A549 (cell line): Measurements from ENCODE around the gene PHF21B. TPM values are rescaled to one million over a fixed set of nuclear protein-coding genes. Genes with fewer than 3 reads are reported as not detected.

Experiments used
- ATAC-seq, 2 experiments: fragments of 200-7000 bp in 1 of 2; fragments of >200 bp in 1 of 2; cut with Nextera tagmentation in 1 of 2; cut with Tn5 transposase in 1 of 2; 3 replicates each; pipeline versions ENCODE4 v1.8.0 to v1.9.1; 2018 to 2020; ENCODE audit warnings: mild to moderate bottlenecking in 1 of 2, moderate library complexity in 1 of 2
- CTCF ChIA-PET: fragments of 300-600 bp; sonication (Branson Sonifier 250); formaldehyde crosslinking; extraction: SDS; loops from one replicate; lab custom pipeline; 2021; ENCODE audit warnings: antibody characterized with exemption, inconsistent platforms; lab: Yijun Ruan, JAX
- POLR2A ChIA-PET: fragments of 350-600 bp; formaldehyde crosslinking; extraction: SDS; loops from one replicate; lab custom pipeline; 2021; ENCODE audit warnings: antibody characterized with exemption, inconsistent platforms; lab: Yijun Ruan, JAX
- DNase-seq, 2 experiments: peaks; one replicate each; pipeline versions ENCODE4 v3.0.0 to v3.0.0-alpha.2; 2011 to 2016; ENCODE audit warnings: low read depth in 1 of 2, low spot score in 1 of 2
- FAIRE-seq: peaks from 2 replicates; lab custom pipeline; 2011; peaks lifted over from hg19 to GRCh38; lab: Jason Lieb, UNC
- H3K27ac ChIP-seq, 2 experiments: fragments of >200 bp; sonication (Bioruptor Twin); formaldehyde crosslinking; 3 replicates each; pipeline ENCODE4 v1.5.1; 2016 to 2017
- H3K4me1 ChIP-seq: fragments of >200 bp; sonication (Bioruptor Twin); formaldehyde crosslinking; 3 replicates; pipeline ENCODE4 v1.6.1; 2016
- H3K4me2 ChIP-seq: fragments of >200 bp; sonication (Bioruptor Twin); formaldehyde crosslinking; 3 replicates; pipeline ENCODE4 v1.6.1; 2016
- H3K4me3 ChIP-seq: fragments of >200 bp; sonication (Bioruptor Twin); formaldehyde crosslinking; 3 replicates; pipeline ENCODE4 v1.5.1; 2016
- H3K9me3 ChIP-seq: fragments of >200 bp; sonication (Bioruptor Twin); formaldehyde crosslinking; 3 replicates; pipeline ENCODE4 v1.6.1; 2016
- ATOH8 ChIP-seq: fragments of 250-450 bp; sonication (Bioruptor Pico); IDR thresholded peaks from 2 replicates; pipeline ENCODE4 v1.5.0; 2020; ENCODE audit warnings: low read depth, mild to moderate bottlenecking, moderate library complexity
- BHLHE40 ChIP-seq: IDR thresholded peaks from 2 replicates; pipeline ENCODE4 v1.6.1; 2012; ENCODE audit warnings: low read depth, low read length, inconsistent platforms
- CBX8 ChIP-seq: fragments of 200-600 bp; sonication (generic); IDR thresholded peaks from 2 replicates; pipeline ENCODE4 v1.6.1; 2016
- CEBPB ChIP-seq, 2 experiments: fragments of >200 bp in 1 of 2; sonication (Bioruptor Twin) in 1 of 2; formaldehyde crosslinking in 1 of 2; IDR thresholded peaks; 2 replicates each; pipeline ENCODE4 v1.6.1; 2012 to 2016
- EHF ChIP-seq: fragments of 250-450 bp; sonication (Bioruptor Pico); IDR thresholded peaks from 2 replicates; pipeline ENCODE4 v1.5.0; 2020; ENCODE audit warnings: mild to moderate bottlenecking
- EHMT2 ChIP-seq: fragments of 200-600 bp; sonication (generic); IDR thresholded peaks from 2 replicates; pipeline ENCODE4 v1.6.1; 2016; ENCODE audit warnings: antibody characterized with exemption, low read depth, mild to moderate bottlenecking, moderate library complexity
- ESRRA ChIP-seq: fragments of 150-350 bp; IDR thresholded peaks from 2 replicates; pipeline ENCODE4 v1.6.1; 2014; ENCODE audit warnings: mild to moderate bottlenecking, low read length, borderline replicate concordance
- FOSB ChIP-seq: fragments of 250-450 bp; sonication (Bioruptor Pico); IDR thresholded peaks from 2 replicates; pipeline ENCODE4 v1.5.0; 2020; ENCODE audit warnings: mild to moderate bottlenecking, moderate library complexity
- FOSL2 ChIP-seq, 2 experiments: fragments of 450-650 bp in 1 of 2; fragments of >200 bp in 1 of 2; sonication (Bioruptor Twin) in 1 of 2; formaldehyde crosslinking; IDR thresholded peaks; 2 replicates each; pipeline versions ENCODE4 v1.5.0 to v1.6.1; 2016 to 2020; ENCODE audit warnings: mild to moderate bottlenecking in 1 of 2, moderate library complexity in 1 of 2
- FOXS1 ChIP-seq: fragments of 250-450 bp; sonication (Bioruptor Pico); IDR thresholded peaks from 2 replicates; pipeline ENCODE4 v1.5.0; 2020; ENCODE audit warnings: mild to moderate bottlenecking, moderate library complexity
- HDAC2 ChIP-seq: fragments of 200-600 bp; sonication (generic); IDR thresholded peaks from 2 replicates; pipeline ENCODE4 v1.6.1; 2016
- HES2 ChIP-seq: fragments of >200 bp; sonication (Bioruptor Twin); formaldehyde crosslinking; IDR thresholded peaks from 2 replicates; pipeline ENCODE4 v1.6.1; 2016
- HMGXB4 ChIP-seq: fragments of 250-450 bp; sonication (Bioruptor Pico); IDR thresholded peaks from 2 replicates; pipeline ENCODE4 v1.5.0; 2021; ENCODE audit warnings: mild to moderate bottlenecking, moderate library complexity, borderline replicate concordance
- HOXB5 ChIP-seq: fragments of 250-450 bp; sonication (Bioruptor Pico); IDR thresholded peaks from 2 replicates; pipeline ENCODE4 v1.5.0; 2020; ENCODE audit warnings: mild to moderate bottlenecking, moderate library complexity
- JUN ChIP-seq, 2 experiments: fragments of >200 bp; sonication (Bioruptor Twin); formaldehyde crosslinking; IDR thresholded peaks; 2 replicates in 1 of 2; 3 replicates in 1 of 2; pipeline ENCODE4 v1.6.1; 2016 to 2017
- KDM1A ChIP-seq: fragments of 200-600 bp; sonication (generic); IDR thresholded peaks from 2 replicates; pipeline ENCODE4 v1.6.1; 2016; ENCODE audit warnings: low read depth, mild to moderate bottlenecking
- MAX ChIP-seq: IDR thresholded peaks from 2 replicates; pipeline ENCODE4 v1.6.1; 2012
- MAZ ChIP-seq: fragments of 150-350 bp; IDR thresholded peaks from 2 replicates; pipeline ENCODE4 v1.6.1; 2014; ENCODE audit warnings: antibody characterized with exemption, low read depth, low read length, borderline replicate concordance
- NPAS2 ChIP-seq: fragments of 250-450 bp; sonication (Bioruptor Pico); IDR thresholded peaks from 2 replicates; pipeline ENCODE4 v1.8.0; 2022; ENCODE audit warnings: mild to moderate bottlenecking, moderate library complexity, borderline replicate concordance
- NR3C1 ChIP-seq: fragments of >200 bp; sonication (Bioruptor Twin); formaldehyde crosslinking; IDR thresholded peaks from 3 replicates; pipeline ENCODE4 v1.6.1; 2017
- POLR2AphosphoS2 ChIP-seq: conservative IDR thresholded peaks from 2 replicates; pipeline ENCODE4 v1.6.1; 2012; ENCODE audit warnings: low read length, improper control_type of control experiment, inconsistent platforms
- RAD21 ChIP-seq, 2 experiments: fragments of >200 bp in 1 of 2; sonication (Bioruptor Twin) in 1 of 2; formaldehyde crosslinking in 1 of 2; IDR thresholded peaks in 1 of 2; conservative IDR thresholded peaks in 1 of 2; 2 replicates in 1 of 2; 3 replicates in 1 of 2; pipeline ENCODE4 v1.6.1; 2012 to 2018; ENCODE audit warnings: inconsistent platforms in 1 of 2
- RARB ChIP-seq: fragments of 250-450 bp; sonication (Bioruptor Pico); IDR thresholded peaks from 2 replicates; pipeline ENCODE4 v1.8.0; 2021; ENCODE audit warnings: mild to moderate bottlenecking, moderate library complexity
- RNF2 ChIP-seq: fragments of 200-600 bp; sonication (generic); IDR thresholded peaks from 2 replicates; pipeline ENCODE4 v1.6.1; 2016; ENCODE audit warnings: low read depth, mild to moderate bottlenecking, antibody characterized with exemption, moderate library complexity, borderline replicate concordance
- SMC3 ChIP-seq: fragments of >200 bp; sonication (Bioruptor Twin); formaldehyde crosslinking; IDR thresholded peaks from 3 replicates; pipeline ENCODE4 v1.6.1; 2018; ENCODE audit warnings: inconsistent platforms
- SREBF2 ChIP-seq: fragments of 450-650 bp; IDR thresholded peaks from 2 replicates; pipeline ENCODE4 v1.6.1; 2014; ENCODE audit warnings: mild to moderate bottlenecking, moderate library complexity
- ZC3H11A ChIP-seq: fragments of 450-650 bp; IDR thresholded peaks from 2 replicates; pipeline ENCODE4 v1.6.1; 2014; ENCODE audit warnings: antibody characterized with exemption, mild to moderate bottlenecking
- ZFP36 ChIP-seq: fragments of 450-650 bp; IDR thresholded peaks from 2 replicates; pipeline ENCODE4 v1.6.1; 2014; ENCODE audit warnings: borderline replicate concordance; ENCODE audit not compliant: partially characterized antibody
- ZSCAN20 ChIP-seq: fragments of 250-450 bp; sonication (Bioruptor Pico); IDR thresholded peaks from 2 replicates; pipeline ENCODE4 v1.8.0; 2022; ENCODE audit warnings: mild to moderate bottlenecking, moderate library complexity
- WGBS: methylation state at CpG from one replicate; pipeline ENCODE4 v1.1.6; 2017; ENCODE audit errors: missing lambda C conversion rate; 5-methylcytosine and 5-hydroxymethylcytosine counted together
- polyA plus RNA-seq, 4 experiments: library from polyadenylated mRNA; depleted of rRNA in 3 of 4; stranded (reverse); fragments of >200 nt; fragmentation: RNase III in 1 of 4; extraction: RNeasy Plus Mini Kit Qiagen cat#74134 plus additional on column Dnase treatment in 1 of 4; gene quantifications; 2 replicates in 3 of 4; 3 replicates in 1 of 4; pipeline ENCODE4 v1.2.3, GENCODE V29; 2011 to 2017

PHF21B gene
- polyA plus RNA-seq, 2 of the 4 experiments (the other 2 are of a cell fraction) = 0.50 to 0.70 TPM

- no peaks in the 10 kb centered on the region for H3K4me1 ChIP-seq
- no peaks in the 10 kb centered on the region for H3K9me3 ChIP-seq
- TF ChIP-seq FOSB (CRISPR knock-in tag) = no peak
- TF ChIP-seq CBX8 = no peak
- no peak for TF ChIP-seq HES2
- TF ChIP-seq ATOH8 = no peak
- no peak for TF ChIP-seq RARB
- TF ChIP-seq FOSL2 (IDR thresholded peaks at IDR 0.05) = no peak
- no peak for TF ChIP-seq FOSL2 (CRISPR knock-in tag; IDR thresholded peaks at IDR 0.05)
- no peak for TF ChIP-seq KDM1A
- TF ChIP-seq NPAS2 (CRISPR knock-in tag) = no peak
- TF ChIP-seq ESRRA = no peak
- TF ChIP-seq BHLHE40 = no peak
- TF ChIP-seq MAZ = no peak
- no peak for TF ChIP-seq ZSCAN20 (CRISPR knock-in tag)
- TF ChIP-seq HOXB5 (CRISPR knock-in tag) = no peak
- no peak for TF ChIP-seq EHF (CRISPR knock-in tag)
- ChIA-PET POLR2A (no interaction called here), CTCF (no interaction called here)
- H3K4me2 ChIP-seq = no peak overlapping the region
- no peak for DNase-seq
- ATAC-seq = no peak
- no peak overlapping the region for H3K4me3 ChIP-seq
- H3K27ac ChIP-seq = no peak overlapping the region
- FAIRE-seq = no peak
- 71% methylated on average over 11 of the region's 14 CpGs for WGBS
These were observed 70.9 kb downstream of the PHF21B start for GRCh38 chr22:44938886-44939285.

GRCh38 chr22:44937216-44937615 is 72.6 kb downstream of the PHF21B start:
- Histone ChIP-seq H3K4me2 (no peak overlapping the region), H3K27ac (no peak overlapping the region), H3K4me1 (no peaks in the 10 kb centered on the region), H3K4me3 (no peak overlapping the region)
- FAIRE-seq = no peak
- no peak for ATAC-seq
- CTCF ChIA-PET = interaction anchor here (0.7 kb wide), 1 partner anchor 215 kb away, joined by 3 read pairs; no protein-coding TSS in a partner anchor
- POLR2A ChIA-PET = no interaction called here
- TF ChIP-seq ZFP36 (no peak), SMC3 (no peak), MAX (no peak), KDM1A (no peak), SREBF2 (no peak), FOXS1 (CRISPR knock-in tag) (no peak), EHF (CRISPR knock-in tag) (no peak), CEBPB (IDR thresholded peaks at IDR 0.05) (no peak), MAZ (no peak), HMGXB4 (CRISPR knock-in tag) (no peak), ZC3H11A (no peak), EHMT2 (no peak), RNF2 (no peak), HDAC2 (no peak), FOSL2 (IDR thresholded peaks at IDR 0.05) (no peak), FOSL2 (CRISPR knock-in tag; IDR thresholded peaks at IDR 0.05) (no peak), JUN (IDR thresholded peaks at IDR 0.05) (no peak), NPAS2 (CRISPR knock-in tag) (no peak), POLR2AphosphoS2 (no peak), RAD21 (conservative IDR thresholded peaks at IDR 0.05 in 1 of 2, IDR thresholded peaks at IDR 0.05 in 1 of 2) (no peak), NR3C1 (no peak)
- TF ChIP-seq, all 56 proteins: peak for 0
- DNase-seq = no peak
- WGBS = 81% methylated on average over 7 of the region's 8 CpGs
- H3K9me3 ChIP-seq = no peaks in the 10 kb centered on the region
